Ectodermal cell (in vitro differentiated cells): ENCODE measurements around the gene THAP11.
"Not testable (repeated sequence)": the region's sequence is repeated elsewhere in the genome, so short reads cannot be mapped to it uniquely, and the experiment has no call there.

Source experiments
- H3K27ac ChIP-seq: 2 replicates; pipeline ENCODE4 v1.7.0; 2013; ENCODE audit warnings: mild to moderate bottlenecking, low read depth, low read length; ENCODE audit not compliant: insufficient read depth, poor library complexity, severe bottlenecking
- H3K27me3 ChIP-seq: 2 replicates; pipeline ENCODE4 v1.7.0; 2013; ENCODE audit warnings: mild to moderate bottlenecking, low read length; ENCODE audit not compliant: insufficient read depth, control insufficient read depth, poor library complexity, severe bottlenecking
- H3K36me3 ChIP-seq: one replicate; pipeline ENCODE4 v1.7.0; 2013; ENCODE audit warnings: low read length; ENCODE audit not compliant: control insufficient read depth, insufficient read depth
- H3K4me1 ChIP-seq: one replicate; pipeline ENCODE4 v1.7.0; 2013; ENCODE audit warnings: low read length; ENCODE audit not compliant: control insufficient read depth, insufficient read depth
- H3K4me3 ChIP-seq: 2 replicates; pipeline ENCODE4 v1.7.0; 2013; ENCODE audit warnings: low read depth, low read length, control low read depth; ENCODE audit not compliant: insufficient read depth
- H3K9me3 ChIP-seq: 2 replicates; pipeline ENCODE4 v1.7.0; 2013; ENCODE audit warnings: mild to moderate bottlenecking, low read length, moderate library complexity; ENCODE audit not compliant: control insufficient read depth
- WGBS, 2 experiments: methylation state at CpG; one replicate each; pipeline ENCODE4 v1.1.7; 2013; ENCODE audit warnings: missing lambda C conversion rate in 2 of 2; 5-methylcytosine and 5-hydroxymethylcytosine counted together

Gene THAP11

DNA sequence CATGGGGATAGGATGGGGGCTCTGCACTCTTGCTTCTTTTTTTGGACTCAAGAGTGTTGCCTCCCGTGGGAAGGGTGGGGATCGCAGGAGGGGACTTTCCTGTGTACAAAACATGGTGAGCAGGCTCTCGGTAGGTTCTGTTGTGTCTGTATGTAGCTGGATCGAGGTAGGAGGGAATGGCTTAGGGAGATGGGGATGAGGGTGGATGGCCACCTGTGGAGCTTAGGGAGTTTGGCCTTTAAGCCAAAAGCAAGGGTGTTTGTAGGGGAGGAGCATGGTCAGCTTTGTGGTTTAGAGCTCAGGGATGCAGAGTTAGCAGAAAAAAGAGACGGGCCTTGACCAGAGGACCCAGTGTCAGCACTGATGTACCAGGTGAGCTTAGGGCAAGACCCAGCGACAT, 19.8 kb downstream of the THAP11 start:
- peaks cover 3% of the 10 kb centered on the region for H3K36me3 ChIP-seq
- 93 to 94% methylated on average over 6 of the region's 6 CpGs for WGBS, 2 experiments

DNA sequence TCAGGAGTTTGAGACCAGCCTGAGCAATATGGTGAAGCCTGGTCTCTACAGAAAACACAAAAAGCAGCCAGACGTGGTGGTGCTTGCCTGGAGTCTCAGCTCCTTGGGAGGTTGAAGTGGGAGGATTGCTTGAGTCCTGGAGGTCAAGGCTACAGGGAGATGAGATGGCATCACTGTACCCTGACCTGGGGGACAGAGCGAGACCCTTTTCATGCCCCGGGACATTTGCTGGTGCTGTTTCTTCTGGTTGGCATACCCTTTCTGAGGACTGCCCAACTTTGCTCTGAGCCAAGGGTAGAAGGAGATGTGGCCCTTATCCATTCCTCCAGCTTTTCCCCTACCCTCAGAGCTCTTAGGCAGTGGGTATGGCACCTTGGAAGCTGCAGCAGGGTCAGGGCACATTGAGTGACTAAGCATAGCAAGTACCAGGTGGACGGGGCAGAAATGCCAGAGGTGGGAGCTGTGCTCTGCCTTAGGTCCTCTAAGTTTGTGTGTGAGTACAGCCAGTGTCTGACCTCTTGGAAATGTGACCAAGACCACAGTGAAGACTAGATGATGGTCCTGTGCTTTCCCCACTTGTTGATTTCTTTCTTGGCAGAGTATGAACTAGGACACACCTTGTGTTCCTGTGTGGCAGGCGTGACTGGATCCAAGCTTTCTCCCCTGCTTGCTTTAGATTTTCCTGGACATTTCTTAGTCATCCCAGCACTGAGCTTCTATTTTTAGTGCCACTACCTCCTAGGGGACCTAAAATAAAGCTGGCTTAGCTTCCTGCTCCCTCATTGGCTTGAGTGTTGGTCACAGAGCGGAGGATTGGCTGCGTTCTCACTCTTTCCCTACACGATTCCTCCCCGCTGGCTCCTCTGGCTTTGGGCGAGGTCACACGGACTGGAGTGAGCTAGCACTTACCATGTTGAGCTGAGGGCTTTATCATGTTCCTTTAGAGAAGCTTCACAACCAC, 20.8 kb downstream of the THAP11 start:
- no peak overlapping the region for H3K27ac ChIP-seq
- no peaks in the 10 kb centered on the region for H3K9me3 ChIP-seq
- H3K4me3 ChIP-seq, result no peak overlapping the region
- no peaks in the 10 kb centered on the region for H3K4me1 ChIP-seq
- WGBS, 2 experiments, result 85 to 88% methylated on average over 11 of the region's 11 CpGs
- H3K27me3 ChIP-seq, result no peaks in the 10 kb centered on the region
- peaks cover 12% of the 10 kb centered on the region for H3K36me3 ChIP-seq

More for the DNA sequence above, 19.8 kb downstream of the THAP11 start:
- H3K27ac ChIP-seq, result no peak overlapping the region
- H3K9me3 ChIP-seq, result no peaks in the 10 kb centered on the region
- H3K27me3 ChIP-seq, result no peaks in the 10 kb centered on the region
- H3K4me3 ChIP-seq, result no peak overlapping the region
- no peaks in the 10 kb centered on the region for H3K4me1 ChIP-seq

DNA sequence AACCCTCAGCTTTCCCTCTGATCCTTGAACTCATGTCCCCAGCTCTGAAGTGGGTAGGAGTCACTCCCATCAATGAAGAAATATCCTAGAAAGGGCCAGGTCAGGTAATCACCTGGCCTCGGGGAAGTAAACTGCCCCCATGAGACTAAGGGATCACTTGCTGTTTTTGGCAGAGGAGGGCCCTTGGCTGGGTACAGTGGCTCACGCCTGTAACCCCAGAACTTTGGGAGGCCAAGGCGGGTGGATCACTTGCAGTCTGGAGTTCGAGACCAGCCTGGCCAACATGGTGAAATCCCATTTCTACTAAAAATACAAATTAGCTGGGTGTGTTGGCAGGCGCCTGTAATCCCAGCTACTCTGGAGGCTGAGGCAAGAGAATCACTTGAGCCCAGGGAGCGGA, 21.9 kb downstream of the THAP11 start:
- H3K9me3 ChIP-seq, H3K27me3 ChIP-seq, H3K27ac ChIP-seq, H3K4me1 ChIP-seq, H3K4me3 ChIP-seq: not testable (repeated sequence)
- peaks cover 21% of the 10 kb centered on the region for H3K36me3 ChIP-seq
- 92 to 93% methylated on average over 6 of the region's 6 CpGs for WGBS, 2 experiments

DNA sequence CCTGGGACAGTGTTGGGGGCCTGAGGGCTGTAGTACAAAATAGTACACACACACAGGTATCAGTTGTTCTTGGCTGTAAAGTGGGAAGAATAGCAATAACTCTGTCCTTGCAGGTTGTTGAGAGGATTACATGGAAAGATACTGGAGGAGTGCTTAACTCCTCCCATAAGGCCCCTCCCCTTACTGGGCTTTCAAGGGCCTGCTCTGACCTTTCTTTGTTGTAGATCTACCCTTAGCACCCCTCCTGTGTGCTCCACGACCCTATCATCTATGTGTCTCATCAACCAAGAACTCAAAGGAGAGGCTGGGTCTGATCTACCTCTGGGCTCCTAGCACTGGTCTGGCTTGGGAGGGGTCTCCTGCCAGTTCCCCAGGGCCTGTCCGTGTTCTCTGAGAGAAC, 22.5 kb downstream of the THAP11 start:
- 73 to 86% methylated on average over 2 of the region's 2 CpGs for WGBS, 2 experiments
- Histone ChIP-seq H3K27me3 (no peaks in the 10 kb centered on the region), H3K36me3 (peaks cover 21% of the 10 kb centered on the region), H3K27ac (no peak overlapping the region), H3K9me3 (no peaks in the 10 kb centered on the region), H3K4me3 (no peak overlapping the region), H3K4me1 (no peaks in the 10 kb centered on the region)

DNA sequence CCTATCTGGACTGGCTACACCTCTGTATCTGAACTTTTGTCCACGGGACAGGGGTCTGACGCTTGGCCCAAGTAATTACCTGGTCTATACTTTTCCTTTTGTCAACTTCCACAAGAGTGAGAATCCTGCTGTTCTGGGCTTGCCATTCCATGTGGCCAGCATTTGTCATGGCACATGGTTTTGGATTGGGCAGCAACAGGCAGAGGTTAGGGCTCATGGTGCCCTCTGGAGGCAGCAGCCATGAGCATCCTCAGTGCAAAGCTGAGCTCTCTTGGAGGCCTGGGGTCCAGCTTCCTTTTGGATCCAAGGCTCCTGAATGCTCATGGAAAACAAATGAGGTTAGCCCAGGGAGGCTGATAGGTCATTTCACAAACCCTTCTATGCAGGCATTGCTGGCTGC, 23.2 kb downstream of the THAP11 start:
- Histone ChIP-seq H3K27me3 (no peaks in the 10 kb centered on the region), H3K36me3 (peaks cover 21% of the 10 kb centered on the region), H3K9me3 (no peaks in the 10 kb centered on the region), H3K4me3 (no peak overlapping the region), H3K27ac (no peak overlapping the region), H3K4me1 (no peaks in the 10 kb centered on the region)
- 91 to 92% methylated on average over 2 of the region's 2 CpGs for WGBS, 2 experiments

DNA sequence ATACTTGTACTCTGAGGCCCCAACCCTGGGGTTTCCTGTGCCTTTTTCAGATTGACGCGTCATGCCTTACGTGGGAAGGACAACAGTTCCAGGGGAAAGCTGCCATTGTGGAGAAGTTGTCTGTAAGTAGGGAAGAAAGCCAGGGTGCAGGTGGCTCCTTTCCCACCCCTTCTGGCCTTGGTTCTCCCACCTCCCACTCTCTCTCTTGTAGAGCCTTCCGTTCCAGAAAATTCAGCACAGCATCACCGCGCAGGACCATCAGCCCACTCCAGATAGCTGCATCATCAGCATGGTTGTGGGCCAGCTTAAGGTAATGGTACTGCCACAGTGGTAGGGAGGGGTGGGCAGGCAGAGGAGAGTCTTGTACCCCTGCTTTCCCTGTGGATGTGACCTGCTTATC, 26.2 kb downstream of the THAP11 start:
- no peak overlapping the region for H3K4me3 ChIP-seq
- WGBS, 2 experiments, result 97 to 98% methylated on average over 6 of the region's 6 CpGs
- no peaks in the 10 kb centered on the region for H3K9me3 ChIP-seq
- no peaks in the 10 kb centered on the region for H3K4me1 ChIP-seq
- peaks cover 21% of the 10 kb centered on the region for H3K36me3 ChIP-seq
- H3K27ac ChIP-seq, result no peak overlapping the region
- no peaks in the 10 kb centered on the region for H3K27me3 ChIP-seq

DNA sequence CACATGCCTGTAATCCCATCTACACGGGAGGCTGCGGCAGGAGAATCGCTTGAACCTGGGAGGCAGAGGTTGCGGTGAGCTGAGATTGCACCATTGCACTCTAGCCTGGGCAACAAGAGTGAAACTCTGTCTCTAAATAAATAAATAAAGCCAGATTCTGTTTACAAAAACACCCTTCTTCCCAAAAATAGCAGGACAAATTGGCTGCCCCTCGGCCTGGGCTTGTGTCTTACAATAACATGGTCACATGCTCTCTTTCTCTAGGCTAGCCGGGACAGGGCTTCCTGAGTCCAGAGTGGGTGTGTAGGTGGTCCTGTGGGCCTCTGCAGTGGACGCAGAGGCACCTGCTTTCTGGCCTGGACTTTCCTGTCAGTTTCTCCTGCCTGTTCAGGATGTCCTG, 27.5 kb downstream of the THAP11 start:
- no peaks in the 10 kb centered on the region for H3K9me3 ChIP-seq
- H3K4me1 ChIP-seq, result peaks cover 4% of the 10 kb centered on the region
- no peaks in the 10 kb centered on the region for H3K27me3 ChIP-seq
- peaks cover 21% of the 10 kb centered on the region for H3K36me3 ChIP-seq
- WGBS, 2 experiments, result 92% methylated on average over 7 of the region's 7 CpGs
- H3K4me3 ChIP-seq, result no peak overlapping the region
- no peak overlapping the region for H3K27ac ChIP-seq

DNA sequence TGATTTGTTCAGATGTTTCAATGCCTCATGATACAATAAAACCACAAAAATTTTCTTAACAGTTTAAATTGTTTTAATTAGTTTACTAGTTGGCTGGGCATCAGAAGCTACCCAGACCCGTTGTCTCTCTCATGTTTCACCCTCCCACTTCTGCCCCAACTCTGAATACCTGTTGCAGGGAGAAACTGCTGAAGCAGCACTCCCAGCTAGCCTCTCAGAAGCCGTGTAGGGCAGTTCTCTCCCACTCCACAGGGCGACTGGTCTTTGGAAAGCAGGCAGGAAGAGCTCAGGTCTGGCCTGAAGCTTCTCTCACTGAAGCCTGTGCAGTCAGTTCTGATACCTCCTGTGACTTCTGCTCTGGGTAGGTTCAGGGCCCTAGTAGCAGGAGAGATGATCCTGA, 29.1 kb downstream of the THAP11 start:
- H3K27ac ChIP-seq, result no peak overlapping the region
- H3K9me3 ChIP-seq, result no peaks in the 10 kb centered on the region
- WGBS, 2 experiments, result 90 to 91% methylated on average over 3 of the region's 3 CpGs
- peaks cover 4% of the 10 kb centered on the region for H3K4me1 ChIP-seq
- no peaks in the 10 kb centered on the region for H3K27me3 ChIP-seq
- H3K36me3 ChIP-seq, result peaks cover 21% of the 10 kb centered on the region
- H3K4me3 ChIP-seq, result no peak overlapping the region

DNA sequence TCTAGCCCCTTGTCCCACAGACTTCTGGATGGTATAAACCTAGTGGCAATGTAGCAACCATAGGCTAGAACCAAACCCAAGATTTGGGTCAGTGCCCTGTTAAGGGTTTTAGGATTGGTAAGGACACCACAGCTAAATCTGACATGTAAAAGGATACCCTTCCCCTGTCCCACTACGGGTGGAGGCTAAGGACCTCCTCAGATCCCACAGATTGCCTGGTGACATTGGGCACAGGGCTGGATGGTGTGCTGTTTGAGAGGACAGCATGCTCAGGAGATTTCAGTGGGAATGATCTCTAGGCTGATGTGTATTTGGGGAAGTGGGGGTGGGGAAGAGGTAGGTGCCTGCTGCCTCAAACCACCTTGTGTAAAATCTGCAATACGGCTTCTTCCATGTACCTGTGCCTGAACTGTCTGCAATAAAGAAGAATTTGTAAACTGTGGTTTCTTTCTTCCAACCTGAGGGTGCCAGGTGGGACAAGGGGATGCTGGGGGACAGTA, 30.1 kb downstream of the THAP11 start:
- Histone ChIP-seq H3K4me3 (no peak overlapping the region), H3K9me3 (no peaks in the 10 kb centered on the region), H3K36me3 (peaks cover 15% of the 10 kb centered on the region), H3K27me3 (no peaks in the 10 kb centered on the region), H3K27ac (no peak overlapping the region), H3K4me1 (peaks cover 4% of the 10 kb centered on the region)
- 90% methylated on average over 2 of the region's 2 CpGs for WGBS, 2 experiments

DNA sequence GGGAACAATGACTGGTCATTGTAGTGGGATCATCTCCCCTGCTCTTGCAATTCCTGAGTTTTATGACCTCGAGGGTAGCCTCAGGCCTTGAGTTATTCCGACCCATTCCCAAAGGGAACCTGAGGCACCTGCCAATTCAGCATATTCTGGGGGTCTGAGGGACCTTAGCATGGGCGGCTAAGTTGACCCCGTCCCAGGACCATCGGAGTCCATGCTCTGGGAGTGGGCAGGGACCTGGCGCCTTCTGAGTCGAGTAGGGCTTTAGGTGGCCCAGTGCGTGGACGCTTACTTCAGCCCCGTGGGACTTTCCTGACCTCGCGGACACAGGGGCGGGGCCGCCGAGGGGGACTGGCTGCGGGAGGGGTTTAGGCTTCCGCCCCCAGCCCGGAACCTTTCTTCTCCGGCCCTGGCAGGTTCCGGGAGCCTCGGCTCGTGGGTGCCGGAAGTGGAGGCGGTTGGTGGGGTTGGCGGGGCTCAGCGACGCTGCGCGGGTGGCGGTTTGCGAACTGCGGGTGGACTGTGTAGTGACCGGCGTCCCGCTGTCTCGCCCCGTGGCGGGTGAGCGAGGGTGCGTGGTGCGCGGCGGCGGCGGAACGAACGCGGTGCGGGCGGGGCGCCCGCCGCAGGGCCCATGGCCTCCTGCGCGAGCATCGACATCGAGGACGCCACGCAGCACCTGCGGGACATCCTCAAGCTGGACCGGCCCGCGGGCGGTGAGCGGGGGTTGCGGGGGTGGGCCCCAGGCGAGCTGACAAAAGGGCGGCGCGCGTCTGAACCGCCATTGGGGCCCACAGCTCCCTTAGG, 30.7 kb downstream of the THAP11 start, which contains the start of gene EDC4:
Gene EDC4 (plus strand): TSS at position 422 of the 804 bp plus-strand sequence. CDS start 210 bp downstream, at position 632.
- no peaks in the 10 kb centered on the region for H3K27me3 ChIP-seq
- peak within 1 kb of the TSS; percentile 17 for H3K27ac ChIP-seq
- no peaks in the 10 kb centered on the region for H3K9me3 ChIP-seq
- H3K4me3 ChIP-seq, result peak within 1 kb of the TSS; percentile 85
- H3K36me3 ChIP-seq, result peaks cover 15% of the 10 kb centered on the region
- peaks cover 4% of the 10 kb centered on the region for H3K4me1 ChIP-seq
- WGBS, 2 experiments, result 5% methylated on average over 72 of the region's 72 CpGs
